ENCODE results near the gene GDPD2. TPM values are rescaled to one million over a fixed set of nuclear protein-coding genes. Genes with fewer than 3 reads are reported as not detected.

GDPD2 gene
- total and polyA plus RNA-seq, 2 of the 13 experiments (the other 11 are each of a cell fraction or from before 2014, with no cell fraction given) = 0.04 to 0.08 TPM

DNA sequence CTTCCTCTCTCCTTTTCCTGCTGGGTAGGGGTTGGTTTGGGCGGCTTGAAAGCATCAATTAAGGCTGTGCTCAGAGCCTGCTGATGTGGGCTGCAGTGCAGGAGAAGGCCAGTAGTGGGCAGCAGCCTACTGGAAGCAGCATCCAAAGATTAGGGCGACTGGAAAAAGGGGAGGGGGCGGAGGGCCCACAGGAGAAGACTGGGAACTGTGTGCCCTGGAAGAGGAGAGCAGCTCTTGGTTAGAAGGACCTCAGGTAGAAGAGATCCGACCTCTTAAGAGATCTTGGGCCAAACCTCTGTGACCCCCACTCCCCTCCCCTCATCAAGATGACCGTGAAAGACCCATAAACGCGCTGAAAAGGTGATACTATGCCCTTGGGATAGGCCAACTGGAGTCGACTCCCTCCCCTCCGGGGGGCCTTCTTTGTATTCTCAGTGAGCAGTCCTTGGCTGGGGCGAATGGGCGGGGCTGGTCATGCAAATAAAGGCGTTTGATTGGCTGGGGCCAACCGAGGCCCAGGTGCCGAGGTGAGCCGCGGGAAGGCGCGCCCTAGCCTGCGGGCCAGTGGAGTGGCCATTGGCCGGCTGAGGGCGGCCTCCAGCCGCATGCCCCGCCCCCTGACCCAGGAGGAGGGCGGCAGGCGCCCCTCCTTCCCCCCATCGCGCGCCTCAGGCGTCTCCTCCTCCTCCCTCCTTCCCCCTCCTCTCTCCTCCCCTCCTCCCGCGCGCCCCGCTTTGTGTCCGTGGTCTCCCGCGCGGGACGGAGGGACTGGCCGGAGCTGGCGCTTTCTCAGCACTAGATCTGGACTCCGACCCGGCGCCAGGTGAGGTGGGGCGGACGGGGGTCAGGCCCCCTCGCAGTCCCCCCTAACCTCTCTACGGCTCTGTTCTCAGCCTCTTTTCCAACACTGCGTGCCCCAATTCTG lies 31.6 kb downstream of the GDPD2 start (continued):
- TF ChIP-seq KDM5B (CRISPR knock-in tag; IDR thresholded peaks at IDR 0.05; ENCODE audit: borderline replicate concordance) (no peak), ZNF263 (CRISPR knock-in tag; IDR thresholded peaks at IDR 0.05) (peak; percentile 67), NFYC (CRISPR knock-in tag; IDR thresholded peaks at IDR 0.05) (peak; percentile 67), ZFX (CRISPR knock-in tag; IDR thresholded peaks at IDR 0.05; ENCODE audit: low read depth) (peak; percentile 30; the same call in 1 of the 2 replicates), NFYB (CRISPR knock-in tag; IDR thresholded peaks at IDR 0.05) (peak; percentile 67), MAZ (IDR thresholded peaks at IDR 0.05; ENCODE audit: borderline replicate concordance, low read depth, low read length) (peak; percentile 26; the same call in 1 of the 2 replicates), MAZ (CRISPR knock-in tag; IDR thresholded peaks at IDR 0.05; ENCODE audit: low read depth) (no peak), MED1 (CRISPR knock-in tag; IDR thresholded peaks at IDR 0.05) (0 out of 2 replicates have a peak, but pooled peaks have one; percentile 12), GABPB1 (CRISPR knock-in tag; IDR thresholded peaks at IDR 0.05) (peak; percentile 33; the same call in 1 of the 2 replicates), SP1 (IDR thresholded peaks at IDR 0.05) (no peak), SP1 (CRISPR knock-in tag; IDR thresholded peaks at IDR 0.05) (peak; percentile 24; the same call in 1 of the 2 replicates), RAD21 (CRISPR knock-in tag; IDR thresholded peaks at IDR 0.05) (peak; percentile 69), CREM (IDR thresholded peaks at IDR 0.05) (peak; percentile 19; the same call in 1 of the 2 replicates), CREM (CRISPR knock-in tag; IDR thresholded peaks at IDR 0.05) (no peak), RBFOX2 (IDR thresholded peaks at IDR 0.05; ENCODE audit: low read depth, low read length) (peak; percentile 56), ZSCAN22 (CRISPR knock-in tag; IDR thresholded peaks at IDR 0.05) (no peak), TAF1 (CRISPR knock-in tag; IDR thresholded peaks at IDR 0.05) (peak; percentile 31), CREB1 (IDR thresholded peaks at IDR 0.05) (no peak), CREB1 (CRISPR knock-in tag; IDR thresholded peaks at IDR 0.05) (no peak; the same call in 1 of the 2 replicates), LCORL (IDR thresholded peaks at IDR 0.05) (no peak), LCORL (CRISPR knock-in tag; IDR thresholded peaks at IDR 0.05) (0 out of 2 replicates have a peak, but pooled peaks have one; percentile 23), SP4 (CRISPR knock-in tag; IDR thresholded peaks at IDR 0.05) (peak; percentile 56; the same call in 1 of the 2 replicates), SMC3 (IDR thresholded peaks at IDR 0.05; ENCODE audit: low read length) (peak; percentile 46; the same call in 1 of the 2 replicates), SALL1 (CRISPR knock-in tag; IDR thresholded peaks at IDR 0.05) (peak; percentile 15)
- TF ChIP-seq, protein P1, sequence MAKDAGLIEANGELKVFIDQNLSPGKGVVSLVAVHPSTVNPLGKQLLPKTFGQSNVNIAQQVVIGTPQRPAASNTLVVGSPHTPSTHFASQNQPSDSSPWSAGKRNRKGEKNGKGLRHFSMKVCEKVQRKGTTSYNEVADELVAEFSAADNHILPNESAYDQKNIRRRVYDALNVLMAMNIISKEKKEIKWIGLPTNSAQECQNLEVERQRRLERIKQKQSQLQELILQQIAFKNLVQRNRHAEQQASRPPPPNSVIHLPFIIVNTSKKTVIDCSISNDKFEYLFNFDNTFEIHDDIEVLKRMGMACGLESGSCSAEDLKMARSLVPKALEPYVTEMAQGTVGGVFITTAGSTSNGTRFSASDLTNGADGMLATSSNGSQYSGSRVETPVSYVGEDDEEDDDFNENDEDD (CRISPR knock-in tag; IDR thresholded peaks at IDR 0.05; ENCODE audit: borderline replicate concordance) = 0 out of 2 replicates have a peak, but pooled peaks have one; percentile 38
- TF ChIP-seq, protein P2, sequence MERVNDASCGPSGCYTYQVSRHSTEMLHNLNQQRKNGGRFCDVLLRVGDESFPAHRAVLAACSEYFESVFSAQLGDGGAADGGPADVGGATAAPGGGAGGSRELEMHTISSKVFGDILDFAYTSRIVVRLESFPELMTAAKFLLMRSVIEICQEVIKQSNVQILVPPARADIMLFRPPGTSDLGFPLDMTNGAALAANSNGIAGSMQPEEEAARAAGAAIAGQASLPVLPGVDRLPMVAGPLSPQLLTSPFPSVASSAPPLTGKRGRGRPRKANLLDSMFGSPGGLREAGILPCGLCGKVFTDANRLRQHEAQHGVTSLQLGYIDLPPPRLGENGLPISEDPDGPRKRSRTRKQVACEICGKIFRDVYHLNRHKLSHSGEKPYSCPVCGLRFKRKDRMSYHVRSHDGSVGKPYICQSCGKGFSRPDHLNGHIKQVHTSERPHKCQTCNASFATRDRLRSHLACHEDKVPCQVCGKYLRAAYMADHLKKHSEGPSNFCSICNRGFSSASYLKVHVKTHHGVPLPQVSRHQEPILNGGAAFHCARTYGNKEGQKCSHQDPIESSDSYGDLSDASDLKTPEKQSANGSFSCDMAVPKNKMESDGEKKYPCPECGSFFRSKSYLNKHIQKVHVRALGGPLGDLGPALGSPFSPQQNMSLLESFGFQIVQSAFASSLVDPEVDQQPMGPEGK (CRISPR knock-in tag; IDR thresholded peaks at IDR 0.05) = 0 out of 2 replicates have a peak, but pooled peaks have one; percentile 22
- TF ChIP-seq, protein P3, sequence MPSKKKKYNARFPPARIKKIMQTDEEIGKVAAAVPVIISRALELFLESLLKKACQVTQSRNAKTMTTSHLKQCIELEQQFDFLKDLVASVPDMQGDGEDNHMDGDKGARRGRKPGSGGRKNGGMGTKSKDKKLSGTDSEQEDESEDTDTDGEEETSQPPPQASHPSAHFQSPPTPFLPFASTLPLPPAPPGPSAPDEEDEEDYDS (CRISPR knock-in tag; IDR thresholded peaks at IDR 0.05) = 0 out of 2 replicates have a peak, but pooled peaks have one; percentile 30

Data from HepG2 (cell line).